Fibroblast of lung (primary cell): ENCODE measurements around the gene SPTBN1. TPM values are rescaled to one million over a fixed set of nuclear protein-coding genes. Genes with fewer than 3 reads are reported as not detected.

Source experiments
- DNase-seq, 2 donors: peaks; one replicate each; pipeline versions ENCODE4 v3.0.0 to v3.0.0-alpha.2; 2010; ENCODE audit warnings: low read depth in 2 of 2
- H2AFZ ChIP-seq: 2 replicates; pipeline ENCODE4 v1.5.1; 2012; ENCODE audit warnings: low read length, control low read depth, inconsistent platforms
- H3K27ac ChIP-seq: 2 replicates; pipeline ENCODE4 v1.5.1; 2011; ENCODE audit warnings: low read length, control low read depth; ENCODE audit not compliant: insufficient read depth
- H3K27me3 ChIP-seq: 2 replicates; pipeline ENCODE4 v1.5.1; 2011; ENCODE audit warnings: mild to moderate bottlenecking, low read length; ENCODE audit not compliant: control insufficient read depth, insufficient read depth
- H3K36me3 ChIP-seq: 2 replicates; pipeline ENCODE4 v1.5.1; 2011; ENCODE audit warnings: low read length; ENCODE audit not compliant: control insufficient read depth, insufficient read depth
- H3K4me1 ChIP-seq: 2 replicates; pipeline ENCODE4 v1.5.1; 2011; ENCODE audit warnings: low read length; ENCODE audit not compliant: control insufficient read depth, insufficient read depth; ENCODE audit errors: extremely low read depth
- H3K4me2 ChIP-seq: 2 replicates; pipeline ENCODE4 v1.5.1; 2011; ENCODE audit warnings: low read length, control low read depth; ENCODE audit not compliant: insufficient read depth; ENCODE audit errors: extremely low read depth
- H3K4me3 ChIP-seq, 4 experiments: fragments of 200-600 bp in 1 of 4; sonication (generic) in 1 of 4; replicated peaks in 1 of 4; 2 replicates each; pipeline ENCODE4 v1.5.1; 2011 to 2016; ENCODE audit warnings: low read length in 4 of 4, low read depth in 3 of 4, mild to moderate bottlenecking in 3 of 4, control low read depth in 2 of 4, inconsistent platforms in 1 of 4, mixed read lengths in 1 of 4; ENCODE audit not compliant: insufficient read depth in 1 of 4; ENCODE audit errors: control extremely low read depth in 1 of 4
- H3K79me2 ChIP-seq: 2 replicates; pipeline ENCODE4 v1.5.1; 2012; ENCODE audit warnings: mild to moderate bottlenecking, low read length, inconsistent platforms; ENCODE audit not compliant: control insufficient read depth, insufficient read depth
- H3K9ac ChIP-seq: 2 replicates; pipeline ENCODE4 v1.5.1; 2011; ENCODE audit warnings: mild to moderate bottlenecking, low read length, control low read depth; ENCODE audit not compliant: insufficient read depth
- H3K9me3 ChIP-seq: 2 replicates; pipeline ENCODE4 v1.5.1; 2012; ENCODE audit warnings: low read depth, low read length; ENCODE audit not compliant: control insufficient read depth, insufficient read depth
- H4K20me1 ChIP-seq: 2 replicates; pipeline ENCODE4 v1.5.1; 2011; ENCODE audit warnings: low read length; ENCODE audit not compliant: control insufficient read depth, insufficient read depth; ENCODE audit errors: extremely low read depth
- CTCF ChIP-seq, 2 donors: IDR thresholded peaks in 1 of 2; conservative IDR thresholded peaks in 1 of 2; 1 replicate in 1 of 2; 2 replicates in 1 of 2; pipeline ENCODE4 v1.5.1; 2011 to 2012; ENCODE audit warnings: low read length in 2 of 2, control low read depth in 1 of 2, inconsistent platforms in 1 of 2, low read depth in 1 of 2, mild to moderate bottlenecking in 1 of 2
- EZH2 ChIP-seq: IDR thresholded peaks from 2 replicates; pipeline ENCODE4 v1.5.1; 2012; ENCODE audit warnings: low read length, control low read depth, mild to moderate bottlenecking; ENCODE audit errors: missing control alignments
- polyA plus RNA-seq, 2 donors: library from polyadenylated mRNA; depleted of rRNA in 1 of 2; stranded (reverse) in 1 of 2; unstranded in 1 of 2; fragments of >200 nt; gene quantifications; 2 replicates each; pipeline ENCODE4 v1.2.1, GENCODE V29; 2011 to 2012; ENCODE audit warnings: missing spikeins in 1 of 2
- total RNA-seq: library from RNA; depleted of rRNA; stranded (reverse); fragments of >200 nt; gene quantifications from 2 replicates; pipeline ENCODE4 v1.2.1, GENCODE V29; 2014

The SPTBN1 gene
- total and polyA plus RNA-seq, 2 donors (not counting 1 experiment from before 2014, with no cell fraction given), result 123 to 325 TPM

- Histone ChIP-seq H3K27ac (no peak overlapping the region), H2AFZ (peak overlapping the region; percentile 10), H4K20me1 (no peaks in the 10 kb centered on the region), H3K4me1 (peaks cover under 1% of the 10 kb centered on the region), H3K9ac (no peak overlapping the region), H3K4me3 (no peak overlapping the region), H3K9me3 (no peaks in the 10 kb centered on the region), H3K27me3 (no peaks in the 10 kb centered on the region), H3K4me2 (no peak overlapping the region), H3K79me2 (no peaks in the 10 kb centered on the region), H3K36me3 (no peaks in the 10 kb centered on the region)
- TF ChIP-seq EZH2 (no peak), CTCF (conservative IDR thresholded peaks at IDR 0.05 in 1 of 2, IDR thresholded peaks at IDR 0.05 in 1 of 2; ENCODE audit: low read depth in 1 of 2, low read length in 2 of 2) (no peak)
- DNase-seq, result peak in 1 of 2 donors; percentile 16
Observed at GRCh38 chr2:54409752-54410151, 46.4 kb upstream of the SPTBN1 start.

- peak; percentile 29 to 42 for DNase-seq
Observed at GRCh38 chr2:54411801-54412354, 44.2 kb upstream of the SPTBN1 start.

GRCh38 chr2:54416166-54416813, 39.8 kb upstream of the SPTBN1 start:
- TF ChIP-seq CTCF (conservative IDR thresholded peaks at IDR 0.05 in 1 of 2, IDR thresholded peaks at IDR 0.05 in 1 of 2; ENCODE audit: low read depth in 1 of 2, low read length in 2 of 2) (no peak), EZH2 (no peak)
- no peak overlapping the region for H3K9ac ChIP-seq
- no peak overlapping the region for H3K27ac ChIP-seq
- no peaks in the 10 kb centered on the region for H3K27me3 ChIP-seq
- H3K79me2 ChIP-seq, result no peaks in the 10 kb centered on the region
- H2AFZ ChIP-seq, result peak overlapping the region; percentile 12
- H4K20me1 ChIP-seq, result no peaks in the 10 kb centered on the region
- no peak overlapping the region for H3K4me2 ChIP-seq
- H3K9me3 ChIP-seq, result no peaks in the 10 kb centered on the region
- H3K36me3 ChIP-seq, result no peaks in the 10 kb centered on the region
- H3K4me1 ChIP-seq, result peaks cover 4% of the 10 kb centered on the region
- no peak overlapping the region for H3K4me3 ChIP-seq
- DNase-seq, result peak; percentile 22 to 50

More at GRCh38 chr2:54411801-54412354, 44.2 kb upstream of the SPTBN1 start:
- Histone ChIP-seq H3K36me3 (no peaks in the 10 kb centered on the region), H2AFZ (no peak overlapping the region), H3K9ac (no peak overlapping the region), H3K4me2 (no peak overlapping the region), H3K4me3 (no peak overlapping the region), H4K20me1 (no peaks in the 10 kb centered on the region), H3K4me1 (no peaks in the 10 kb centered on the region), H3K27me3 (no peaks in the 10 kb centered on the region), H3K79me2 (no peaks in the 10 kb centered on the region), H3K27ac (no peak overlapping the region), H3K9me3 (no peaks in the 10 kb centered on the region)
- no peak for TF ChIP-seq CTCF (conservative IDR thresholded peaks at IDR 0.05 in 1 of 2, IDR thresholded peaks at IDR 0.05 in 1 of 2; ENCODE audit: low read depth in 1 of 2, low read length in 2 of 2)
- no peak for TF ChIP-seq EZH2
